Measurements from ENCODE around the gene WDR27. TPM values are rescaled to one million over a fixed set of nuclear protein-coding genes. Genes with fewer than 3 reads are reported as not detected.

Gene WDR27
- total and polyA plus RNA-seq, 12 donors, result 6.0 to 66.7 (median 27.7) TPM

DNA sequence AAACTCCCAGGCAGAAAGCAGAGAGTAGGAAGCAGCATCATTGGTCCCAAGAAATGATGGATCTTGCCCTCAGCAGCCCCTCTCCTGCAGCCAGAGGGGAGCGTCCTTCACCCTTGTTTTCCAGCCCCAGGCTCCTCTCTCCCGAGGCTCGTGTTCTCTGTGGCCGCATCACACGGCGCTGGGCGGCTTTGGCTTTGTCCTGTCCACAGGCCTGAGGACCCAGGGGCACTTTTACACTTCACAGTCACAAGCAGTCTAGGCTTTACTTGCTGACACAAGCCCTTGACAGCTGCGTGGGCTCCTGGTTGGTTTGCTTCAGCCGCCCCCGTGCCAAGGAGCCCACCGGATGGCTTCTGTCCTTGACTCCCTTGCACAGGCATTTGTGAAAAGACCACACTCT lies 272.8 kb downstream of the WDR27 start:
- Histone ChIP-seq H3K4me1 (replicated peaks in 1 of 2) (peaks cover 7 to 13% of the 10 kb centered on the region in 2 donors), H3K27me3 (no peaks in the 10 kb centered on the region), H3K4me3 (no peak overlapping the region), H3K36me3 (replicated peaks in 1 of 2) (no peaks in the 10 kb centered on the region), H3K27ac (peak overlapping the region in 2 of 5 donors; percentile 68 to 89), H3K9me3 (replicated peaks in 1 of 3) (peaks cover 0 to 5% (median 4%) of the 10 kb centered on the region in 3 donors)
- TF ChIP-seq POLR2A (IDR thresholded peaks at IDR 0.05), result no peak
- TF ChIP-seq, protein P1, sequence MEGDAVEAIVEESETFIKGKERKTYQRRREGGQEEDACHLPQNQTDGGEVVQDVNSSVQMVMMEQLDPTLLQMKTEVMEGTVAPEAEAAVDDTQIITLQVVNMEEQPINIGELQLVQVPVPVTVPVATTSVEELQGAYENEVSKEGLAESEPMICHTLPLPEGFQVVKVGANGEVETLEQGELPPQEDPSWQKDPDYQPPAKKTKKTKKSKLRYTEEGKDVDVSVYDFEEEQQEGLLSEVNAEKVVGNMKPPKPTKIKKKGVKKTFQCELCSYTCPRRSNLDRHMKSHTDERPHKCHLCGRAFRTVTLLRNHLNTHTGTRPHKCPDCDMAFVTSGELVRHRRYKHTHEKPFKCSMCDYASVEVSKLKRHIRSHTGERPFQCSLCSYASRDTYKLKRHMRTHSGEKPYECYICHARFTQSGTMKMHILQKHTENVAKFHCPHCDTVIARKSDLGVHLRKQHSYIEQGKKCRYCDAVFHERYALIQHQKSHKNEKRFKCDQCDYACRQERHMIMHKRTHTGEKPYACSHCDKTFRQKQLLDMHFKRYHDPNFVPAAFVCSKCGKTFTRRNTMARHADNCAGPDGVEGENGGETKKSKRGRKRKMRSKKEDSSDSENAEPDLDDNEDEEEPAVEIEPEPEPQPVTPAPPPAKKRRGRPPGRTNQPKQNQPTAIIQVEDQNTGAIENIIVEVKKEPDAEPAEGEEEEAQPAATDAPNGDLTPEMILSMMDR (IDR thresholded peaks at IDR 0.05), result no peak
- WGBS, 4 donors, result 78 to 93% (median 91%) methylated on average over 9 to 11 of the region's 11 CpGs
- intact Hi-C loops (cut with DNase I), result no loop called here
- DNase-seq, result no peak

DNA sequence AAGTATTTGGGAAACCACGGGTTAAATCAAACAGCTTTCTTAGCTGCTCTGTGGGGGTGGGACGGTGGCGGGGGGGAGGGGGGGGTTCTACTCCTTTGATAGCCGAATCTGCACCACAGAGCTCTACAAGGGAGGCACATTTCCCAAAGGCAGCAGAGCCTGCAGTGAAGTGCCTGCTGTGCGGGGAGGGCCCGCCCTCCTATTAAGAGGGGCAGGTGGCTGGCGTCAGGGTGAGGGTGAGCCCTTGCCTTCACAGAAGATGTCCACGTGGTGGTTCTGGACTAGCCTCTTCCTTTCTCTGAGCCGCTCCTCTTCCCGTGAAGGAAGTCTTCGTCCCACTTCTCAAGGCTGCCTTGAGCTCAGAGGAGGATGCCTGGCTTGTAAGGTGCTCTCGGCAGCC lies 273.3 kb downstream of the WDR27 start:
- no peak overlapping the region for H3K4me3 ChIP-seq
- 27 to 64% (median 50%) methylated on average over 10 to 12 of the region's 12 CpGs for WGBS, 4 donors
- H3K9me3 ChIP-seq (replicated peaks in 1 of 3), result peaks cover 0 to 5% (median 4%) of the 10 kb centered on the region in 3 donors
- TF ChIP-seq, protein P1 (IDR thresholded peaks at IDR 0.05), result no peak
- TF ChIP-seq POLR2A (IDR thresholded peaks at IDR 0.05), result no peak
- peak in 2 of 7 donors; percentile 18 to 43 for DNase-seq
- peak overlapping the region in 3 of 5 donors; percentile 54 to 89 (median 68) for H3K27ac ChIP-seq
- H3K4me1 ChIP-seq (replicated peaks in 1 of 2), result peaks cover 7 to 13% of the 10 kb centered on the region in 2 donors
- H3K36me3 ChIP-seq (replicated peaks in 1 of 2), result no peaks in the 10 kb centered on the region
- intact Hi-C loops (cut with DNase I), result no loop called here
- no peaks in the 10 kb centered on the region for H3K27me3 ChIP-seq

DNA sequence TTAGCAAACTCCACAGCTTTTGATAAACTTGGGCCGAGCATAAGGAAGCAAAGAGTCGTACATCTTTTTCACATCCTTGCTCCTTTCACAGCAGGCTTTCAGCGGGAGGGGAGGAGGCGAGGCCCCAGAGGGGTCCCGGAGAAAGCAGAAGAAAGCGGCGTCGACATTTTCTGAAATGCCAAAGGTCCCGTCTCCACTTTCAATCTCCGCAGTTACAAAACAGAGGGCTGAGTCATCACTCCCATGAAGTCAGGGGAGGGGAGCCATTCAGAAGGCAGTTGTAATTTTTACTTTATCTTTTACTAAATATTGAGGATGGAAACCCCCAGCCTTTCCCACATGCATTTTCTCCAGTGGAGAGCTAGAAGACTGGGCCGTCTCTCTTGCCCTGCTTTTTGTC lies 274.0 kb downstream of the WDR27 start:
- intact Hi-C loops (cut with DNase I), result no loop called here
- Histone ChIP-seq H3K4me3 (no peak overlapping the region), H3K27me3 (no peaks in the 10 kb centered on the region), H3K4me1 (replicated peaks in 1 of 2) (peaks cover 7 to 13% of the 10 kb centered on the region in 2 donors), H3K36me3 (replicated peaks in 1 of 2) (no peaks in the 10 kb centered on the region), H3K9me3 (replicated peaks in 1 of 3) (peaks cover 0 to 5% (median 4%) of the 10 kb centered on the region in 3 donors), H3K27ac (peak overlapping the region; percentile 54 to 89 (median 74))
- TF ChIP-seq, protein P1 (IDR thresholded peaks at IDR 0.05), result no peak
- peak in 1 of 2 donors; percentile 23 for TF ChIP-seq POLR2A (IDR thresholded peaks at IDR 0.05)
- peak; percentile 51 to 77 (median 74) for DNase-seq
- 8 to 25% (median 15%) methylated on average over 11 of the region's 11 CpGs for WGBS, 4 donors

DNA sequence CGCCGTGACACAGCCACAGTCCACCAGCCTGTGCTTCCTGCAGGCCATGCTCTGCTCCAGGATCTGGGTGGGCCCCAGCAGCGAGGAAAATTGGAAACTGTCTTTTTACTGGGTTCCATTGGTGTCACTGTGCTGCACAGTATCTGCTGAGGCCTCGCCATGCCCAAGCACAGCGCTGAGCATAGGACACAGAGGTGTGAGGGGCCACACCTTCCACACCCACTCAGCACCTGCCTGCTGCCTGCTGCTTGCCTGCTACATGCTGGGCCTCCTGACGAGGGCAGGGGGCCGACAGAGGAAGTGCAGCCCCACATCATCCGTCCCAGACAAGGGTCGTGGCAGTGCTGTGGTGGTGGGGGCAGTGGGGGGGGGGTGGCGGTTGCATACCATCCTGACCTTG lies 275.2 kb downstream of the WDR27 start:
- Histone ChIP-seq H3K4me1 (replicated peaks in 1 of 2) (peaks cover 7 to 13% of the 10 kb centered on the region in 2 donors), H3K27ac (peak overlapping the region in 2 of 5 donors; percentile 68 to 89), H3K9me3 (replicated peaks in 1 of 3) (peaks cover 0 to under 1% (median 0%) of the 10 kb centered on the region in 3 donors), H3K27me3 (no peaks in the 10 kb centered on the region), H3K4me3 (no peak overlapping the region), H3K36me3 (replicated peaks in 1 of 2) (no peaks in the 10 kb centered on the region)
- WGBS, 4 donors, result 79 to 90% (median 83%) methylated on average over 5 to 10 of the region's 10 CpGs
- no peak for TF ChIP-seq POLR2A (IDR thresholded peaks at IDR 0.05)
- TF ChIP-seq, protein P1 (IDR thresholded peaks at IDR 0.05), result no peak
- intact Hi-C loops (cut with DNase I), result no loop called here
- no peak for DNase-seq
